Psoas muscle (tissue), 8 donors: ENCODE results near the gene PSMD2. TPM values are rescaled to one million over a fixed set of nuclear protein-coding genes. Genes with fewer than 3 reads are reported as not detected.
A peak's percentile ranks its signal among the peaks of the same experiment; 100 is the strongest.
"Not testable (repeated sequence)": the region's sequence is repeated elsewhere in the genome, so short reads cannot be mapped to it uniquely, and the experiment has no call there.

Experiments
- ATAC-seq, 4 donors: fragments of 200-7000 bp; cut with Tn5 transposase; one replicate each; pipeline ENCODE4 v1.9.1; 2020; ENCODE audit warnings: moderate library complexity in 3 of 4, mild to moderate bottlenecking in 2 of 4
- DNase-seq, 2 donors: peaks; one replicate each; pipeline ENCODE4 v3.0.0-alpha.2; 2020
- H3K27ac ChIP-seq: fragments of 200-600 bp; one replicate; pipeline ENCODE4 v1.8.0; 2022
- H3K27me3 ChIP-seq, 3 donors: fragments of 200-600 bp in 1 of 3; one replicate each; pipeline versions ENCODE4 v1.6.1 to v1.8.0; 2013 to 2022; ENCODE audit warnings: low read length in 2 of 3, mild to moderate bottlenecking in 2 of 3, moderate library complexity in 1 of 3; ENCODE audit not compliant: insufficient read depth in 3 of 3
- H3K36me3 ChIP-seq, 2 donors: fragments of 200-600 bp in 1 of 2; one replicate each; pipeline versions ENCODE4 v1.6.1 to v1.8.0; 2013 to 2022; ENCODE audit warnings: low read depth in 1 of 2, mild to moderate bottlenecking in 1 of 2, moderate library complexity in 1 of 2; ENCODE audit not compliant: insufficient read depth in 1 of 2
- H3K4me1 ChIP-seq: fragments of 200-600 bp; one replicate; pipeline ENCODE4 v1.8.0; 2022
- H3K4me3 ChIP-seq: fragments of 200-600 bp; one replicate; pipeline ENCODE4 v1.8.0; 2022; ENCODE audit warnings: mild to moderate bottlenecking
- H3K9me3 ChIP-seq: fragments of 200-600 bp; one replicate; pipeline ENCODE4 v1.8.0; 2022
- CTCF ChIP-seq: fragments of 200-600 bp; IDR thresholded peaks from one replicate; pipeline ENCODE4 v1.8.0; 2022; ENCODE audit warnings: antibody characterized with exemption
- WGBS, 3 donors: extraction: QIAGEN DNeasy Blood & Tissue Kit; methylation state at CpG; one replicate each; pipeline versions ENCODE4 v1.1.6 to v1.1.7; 2013; 5-methylcytosine and 5-hydroxymethylcytosine counted together
- intact Hi-C, 2 donors: fragments of 100-400 bp; cut with DNase I; formaldehyde crosslinking; loops; one replicate each; pipeline versions ENCODE4 v1.11.0 to v1.14.2; 2022
- polyA plus RNA-seq, 3 donors: library from polyadenylated mRNA; stranded (reverse); fragments of 200-250 nt; gene quantifications; one replicate each; pipeline ENCODE4 v1.2.3, GENCODE V29; 2013
- total RNA-seq, 4 donors: library from RNA; stranded (reverse); fragmentation: NEBNext Ultra II Directional in 2 of 4; extraction: Animal tissue kit (Norgen Biotek cat#: 25700) in 2 of 4; gene quantifications; one replicate each; pipeline versions ENCODE4 v1.2.1 to v1.2.4, GENCODE V29; 2021 to 2023
- donor health status: healthy with polysubstance abuse.
- donor health status: DM: no; HTN: no; CAD: no; lungs with moderate emphysema.
- donor health status: Bipolar disorder and iron deficiency.
- donor health status: healthy.
- donor health status: DM: yes; HTN: yes; CAD: no.
- donor health status: DM: no; HTN: no; CAD: no.
- donor health status: DM: no; HTN: no; CAD: no.
- donor health status: DM: yes; HTN: yes; CAD: no.

The PSMD2 gene
- total and polyA plus RNA-seq, 7 donors: 338 to 898 (median 430) TPM

DNA sequence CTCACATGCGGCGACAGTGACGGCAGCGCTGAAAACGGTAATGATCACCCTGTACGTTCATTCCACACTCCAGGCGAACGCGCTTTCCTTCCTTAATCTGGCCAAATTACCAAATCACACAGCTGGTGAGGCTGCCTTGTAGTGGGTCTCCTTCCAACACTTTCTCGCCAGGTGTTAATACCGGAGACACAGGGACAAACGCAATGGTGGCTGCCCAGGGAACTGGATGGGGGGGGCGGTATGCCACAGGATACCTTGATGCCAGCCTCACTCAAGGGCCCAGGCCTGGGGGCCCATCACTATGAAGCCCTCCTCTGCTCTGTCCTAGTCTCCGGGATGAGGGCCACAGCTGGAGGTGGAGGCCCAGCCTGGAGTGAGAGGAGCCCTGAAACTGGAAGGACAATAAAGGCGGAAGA, 36.3 kb upstream of the PSMD2 start:
- intact Hi-C loops: no loop called here
- Histone ChIP-seq H3K27me3 (peaks cover 2 to 76% (median 11%) of the 10 kb centered on the region in 3 donors), H3K4me1 (peaks cover 18% of the 10 kb centered on the region), H3K27ac (no peak overlapping the region), H3K4me3 (peak overlapping the region; percentile 58), H3K36me3 (no peaks in the 10 kb centered on the region), H3K9me3 (no peaks in the 10 kb centered on the region)
- no peak for ATAC-seq
- DNase-seq: no peak
- TF ChIP-seq CTCF: no peak
- 11 to 13% (median 12%) methylated on average over 15 of the region's 15 CpGs for WGBS, 3 donors

GRCh38 chr3:184267249-184267648, 31.8 kb upstream of the PSMD2 start:
- H3K27ac ChIP-seq, ATAC-seq, H3K36me3 ChIP-seq, H3K4me1 ChIP-seq, H3K9me3 ChIP-seq, intact Hi-C loops, DNase-seq, H3K4me3 ChIP-seq: not testable (repeated sequence)
- H3K27me3 ChIP-seq: peaks cover 2 to 51% (median 3%) of the 10 kb centered on the region in 3 donors
- 74 to 93% (median 79%) methylated on average over 1 of the region's 1 CpG for WGBS, 3 donors

DNA sequence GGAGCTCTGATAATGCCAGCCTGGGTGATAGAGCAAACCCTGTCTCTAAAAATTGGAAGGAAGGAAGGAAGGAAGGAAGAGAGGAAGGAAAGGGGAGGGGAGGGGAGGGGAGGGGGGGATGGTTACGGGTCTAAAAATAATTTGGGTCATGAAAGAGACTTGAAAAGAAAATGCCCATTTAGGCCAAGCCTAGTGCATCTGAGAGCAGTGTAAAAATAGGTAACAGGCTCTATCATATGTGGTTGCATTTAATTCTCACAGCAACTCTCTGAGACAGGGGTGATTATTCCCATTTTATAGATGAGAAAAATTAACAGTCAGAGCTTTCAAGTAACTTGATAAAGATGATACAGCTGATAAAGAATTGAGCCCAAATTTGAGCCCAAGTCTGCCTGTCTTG, 26.8 kb upstream of the PSMD2 start:
- no peak overlapping the region for H3K4me3 ChIP-seq
- ATAC-seq (no peak), DNase-seq (no peak)
- peaks cover 0 to 50% (median 11%) of the 10 kb centered on the region in 3 donors for H3K27me3 ChIP-seq
- H3K4me1 ChIP-seq: no peaks in the 10 kb centered on the region
- no peak for TF ChIP-seq CTCF
- intact Hi-C loops: no loop called here
- H3K27ac ChIP-seq: no peak overlapping the region
- WGBS, 3 donors: 43 to 51% (median 50%) methylated on average over 1 of the region's 1 CpG
- H3K36me3 ChIP-seq: no peaks in the 10 kb centered on the region
- H3K9me3 ChIP-seq: no peaks in the 10 kb centered on the region

- peaks cover 0 to 48% (median 11%) of the 10 kb centered on the region in 3 donors for H3K27me3 ChIP-seq
- no peak overlapping the region for H3K4me3 ChIP-seq
- no peaks in the 10 kb centered on the region for H3K9me3 ChIP-seq
- intact Hi-C loops: no loop called here
- no peak overlapping the region for H3K27ac ChIP-seq
- H3K4me1 ChIP-seq: no peaks in the 10 kb centered on the region
- WGBS, 3 donors: 67 to 69% (median 68%) methylated on average over 12 of the region's 12 CpGs
- ATAC-seq (no peak), DNase-seq (no peak)
- TF ChIP-seq CTCF: no peak
- H3K36me3 ChIP-seq: no peaks in the 10 kb centered on the region
These were observed 23.7 kb upstream of the PSMD2 start for GRCh38 chr3:184275381-184275701.

GRCh38 chr3:184275961-184276910, 22.8 kb upstream of the PSMD2 start, which contains the start of gene ECE2:
Gene ECE2 (plus strand): TSS chr3:184276022. CDS start chr3:184276154, 132 bp downstream.
- no peak within 1 kb of the TSS for H3K27ac ChIP-seq
- no peaks in the 10 kb centered on the region for H3K9me3 ChIP-seq
- WGBS, 3 donors: 10 to 15% (median 14%) methylated on average over 41 to 64 of the region's 65 CpGs
- H3K4me1 ChIP-seq: no peaks in the 10 kb centered on the region
- peaks cover 0 to 47% (median 11%) of the 10 kb centered on the region in 3 donors for H3K27me3 ChIP-seq
- no peak for TF ChIP-seq CTCF
- no peaks in the 10 kb centered on the region for H3K36me3 ChIP-seq
- intact Hi-C loops: no loop called here
- H3K4me3 ChIP-seq: peak within 1 kb of the TSS; percentile 25
- no peak for DNase-seq
- ATAC-seq: peak in 3 of 4 donors; percentile 44 to 54 (median 50)
